ENCODE data around the gene CWF19L1. TPM values are rescaled to one million over a fixed set of nuclear protein-coding genes. Genes with fewer than 3 reads are reported as not detected.
"Not testable (repeated sequence)": the region's sequence is repeated elsewhere in the genome, so short reads cannot be mapped to it uniquely, and the experiment has no call there.

CWF19L1 gene
- total RNA-seq, 4 donors from 2014 or later: 6.7 to 22.1 (median 19.4) TPM

GRCh38 chr10:100304414-100304813, 37.0 kb upstream of the CWF19L1 start:
- Histone ChIP-seq H3K36me3 (no peaks in the 10 kb centered on the region), H3K4me1 (peaks cover 0 to 31% (median 3%) of the 10 kb centered on the region in 3 donors)
- 71 to 91% methylated on average over 3 of the region's 3 CpGs for WGBS, 2 donors

GRCh38 chr10:100303724-100304319, 36.4 kb upstream of the CWF19L1 start:
- no peak overlapping the region for H3K27ac ChIP-seq
- intact Hi-C loops (cut with DNase I): no loop called here
- H3K27me3 ChIP-seq: peaks cover 0 to 55% (median 0%) of the 10 kb centered on the region in 4 donors
- H3K4me1 ChIP-seq: peaks cover 0 to 26% (median 3%) of the 10 kb centered on the region in 3 donors
- no peaks in the 10 kb centered on the region for H3K9me3 ChIP-seq
- WGBS, 2 donors: 28 to 30% methylated on average over 7 of the region's 7 CpGs
- no peak for DNase-seq
- no peak for TF ChIP-seq POLR2A (IDR thresholded peaks at IDR 0.05)
- peak in 5 of 6 experiments; percentile 46 to 80 (median 55) for TF ChIP-seq CTCF (IDR thresholded peaks at IDR 0.05)
- no peaks in the 10 kb centered on the region for H3K36me3 ChIP-seq
- no peak overlapping the region for H3K4me3 ChIP-seq

More at GRCh38 chr10:100304414-100304813, 37.0 kb upstream of the CWF19L1 start:
- TF ChIP-seq POLR2A (IDR thresholded peaks at IDR 0.05) (no peak), CTCF (IDR thresholded peaks at IDR 0.05) (no peak)
- DNase-seq: no peak
- Histone ChIP-seq H3K27me3 (peaks cover 0 to 54% (median 0%) of the 10 kb centered on the region in 4 donors), H3K9me3 (no peaks in the 10 kb centered on the region), H3K4me3 (no peak overlapping the region), H3K27ac (no peak overlapping the region)
- intact Hi-C loops (cut with DNase I): no loop called here

GRCh38 chr10:100301123-100301522, 33.7 kb upstream of the CWF19L1 start:
- 49 to 54% methylated on average over 4 to 5 of the region's 5 CpGs for WGBS, 2 donors
- H3K4me1 ChIP-seq; H3K4me3 ChIP-seq; H3K27ac ChIP-seq; H3K9me3 ChIP-seq; intact Hi-C loops (cut with DNase I); DNase-seq; H3K36me3 ChIP-seq: not testable (repeated sequence)
- peaks cover 0 to 60% (median 0%) of the 10 kb centered on the region in 4 donors for H3K27me3 ChIP-seq

- Histone ChIP-seq H3K36me3 (no peaks in the 10 kb centered on the region), H3K4me1 (no peaks in the 10 kb centered on the region), H3K9me3 (no peaks in the 10 kb centered on the region), H3K27me3 (peaks cover 0 to 59% (median 0%) of the 10 kb centered on the region in 4 donors), H3K27ac (no peak overlapping the region), H3K4me3 (no peak overlapping the region)
- no peak for DNase-seq
- TF ChIP-seq POLR2A (IDR thresholded peaks at IDR 0.05) (no peak), CTCF (IDR thresholded peaks at IDR 0.05) (no peak)
- intact Hi-C loops (cut with DNase I): no loop called here
- 82 to 85% methylated on average over 6 to 7 of the region's 9 CpGs for WGBS, 2 donors
Observed at GRCh38 chr10:100297242-100297641, 29.8 kb upstream of the CWF19L1 start.

GRCh38 chr10:100293066-100293465, 25.6 kb upstream of the CWF19L1 start:
- Histone ChIP-seq H3K36me3 (no peaks in the 10 kb centered on the region), H3K27me3 (peaks cover 0 to 34% (median 0%) of the 10 kb centered on the region in 4 donors), H3K4me1 (no peaks in the 10 kb centered on the region), H3K4me3 (no peak overlapping the region), H3K27ac (no peak overlapping the region), H3K9me3 (no peaks in the 10 kb centered on the region)
- TF ChIP-seq POLR2A (IDR thresholded peaks at IDR 0.05) (no peak), CTCF (IDR thresholded peaks at IDR 0.05) (no peak)
- no peak for DNase-seq
- intact Hi-C loops (cut with DNase I): no loop called here

- H3K27ac ChIP-seq; H3K4me1 ChIP-seq; H3K36me3 ChIP-seq; intact Hi-C loops (cut with DNase I); H3K9me3 ChIP-seq; DNase-seq; H3K4me3 ChIP-seq: not testable (repeated sequence)
- H3K27me3 ChIP-seq: peaks cover 0 to 32% (median 0%) of the 10 kb centered on the region in 4 donors
- 73 to 78% methylated on average over 4 of the region's 4 CpGs for WGBS, 2 donors
Observed at GRCh38 chr10:100292300-100292699, 24.9 kb upstream of the CWF19L1 start.

Data from esophagus squamous epithelium (tissue), 5 donors.